HFFc6 (cell line): Measurements from ENCODE around the gene RBMS3. TPM values are rescaled to one million over a fixed set of nuclear protein-coding genes. Genes with fewer than 3 reads are reported as not detected.

Experiments
- DNase-seq: peaks from one replicate; pipeline ENCODE4 v3.0.0-alpha.2; 2018
- H3K27ac Mint-ChIP-seq: 2 replicates; pipeline ENCODE4 v1.8.0; 2020; ENCODE audit warnings: mild to moderate bottlenecking, mixed read lengths
- H3K27me3 Mint-ChIP-seq: 2 replicates; pipeline ENCODE4 v1.8.0; 2021; ENCODE audit warnings: mild to moderate bottlenecking, moderate library complexity, mixed read lengths; ENCODE audit not compliant: insufficient read depth
- H3K36me3 Mint-ChIP-seq: 2 replicates; pipeline ENCODE4 v1.8.0; 2021; ENCODE audit warnings: low read depth, mixed read lengths
- H3K4me1 Mint-ChIP-seq: 2 replicates; pipeline ENCODE4 v1.8.0; 2020; ENCODE audit warnings: low read depth, mixed read lengths
- H3K4me3 Mint-ChIP-seq: 2 replicates; pipeline ENCODE4 v1.8.0; 2020; ENCODE audit warnings: mild to moderate bottlenecking, moderate library complexity, mixed read lengths
- H3K9me3 Mint-ChIP-seq: 2 replicates; pipeline ENCODE4 v1.8.0; 2020; ENCODE audit warnings: mild to moderate bottlenecking, mixed read lengths
- total RNA-seq, 6 experiments: library from RNA; stranded (reverse); fragmentation: NEBNext Ultra II Directional; extraction: Animal tissue kit (Norgen Biotek cat#: 25700); gene quantifications; 2 replicates in 1 of 6; 3 replicates in 5 of 6; pipeline ENCODE4 v1.2.3, GENCODE V29; 2021
- TF ChIP-seq, protein P1 (sequence below): fragments of 200-600 bp; sonication (generic); IDR thresholded peaks from 2 replicates; pipeline ENCODE4 v1.5.0; 2021; ENCODE audit warnings: antibody characterized with exemption, mild to moderate bottlenecking

Gene RBMS3
- total RNA-seq, 6 experiments from 2014 or later, result 22.8 to 46.9 (median 39.4) TPM

DNA sequence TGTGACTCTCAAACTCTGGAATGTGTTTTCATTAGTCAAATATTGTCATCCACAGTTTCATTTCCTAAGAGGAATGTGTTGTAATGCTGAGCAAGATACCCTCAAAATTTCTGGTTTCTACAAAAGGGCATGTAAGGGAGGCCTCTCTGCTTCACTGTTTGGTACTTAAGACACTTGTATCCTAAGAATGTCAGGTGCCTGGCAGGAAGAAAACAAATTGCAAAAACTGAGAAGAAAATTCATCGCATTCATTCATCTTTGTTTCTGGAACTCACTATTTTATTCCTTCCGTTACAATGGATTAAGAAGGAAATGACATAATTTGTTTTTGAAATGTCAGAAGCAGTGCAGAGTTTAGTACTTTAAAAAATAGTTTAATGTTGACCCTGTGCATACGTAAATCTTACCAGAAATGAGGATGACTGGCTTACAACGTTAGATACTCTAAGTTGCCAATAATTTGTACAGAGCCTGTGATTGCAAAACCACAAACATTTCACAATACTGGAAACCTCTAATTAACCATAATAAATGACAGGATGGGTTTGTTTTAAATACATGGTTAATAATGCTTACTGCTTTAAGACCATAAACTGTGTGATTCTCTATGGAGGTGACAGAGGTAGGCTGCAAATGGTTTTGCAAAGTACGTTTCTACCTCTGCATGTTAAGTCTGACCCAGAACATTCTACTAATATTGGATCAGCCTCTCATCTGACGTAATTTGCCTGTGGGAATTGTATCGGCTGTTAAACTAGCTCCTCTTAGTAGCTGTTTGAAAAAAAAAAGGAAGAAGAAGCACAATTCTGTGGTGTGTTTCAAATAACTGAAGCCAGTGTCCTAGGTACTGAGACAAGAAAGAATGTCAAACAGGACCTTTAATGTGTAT is 477.8 kb downstream of the RBMS3 start:
- TF ChIP-seq, protein P1, sequence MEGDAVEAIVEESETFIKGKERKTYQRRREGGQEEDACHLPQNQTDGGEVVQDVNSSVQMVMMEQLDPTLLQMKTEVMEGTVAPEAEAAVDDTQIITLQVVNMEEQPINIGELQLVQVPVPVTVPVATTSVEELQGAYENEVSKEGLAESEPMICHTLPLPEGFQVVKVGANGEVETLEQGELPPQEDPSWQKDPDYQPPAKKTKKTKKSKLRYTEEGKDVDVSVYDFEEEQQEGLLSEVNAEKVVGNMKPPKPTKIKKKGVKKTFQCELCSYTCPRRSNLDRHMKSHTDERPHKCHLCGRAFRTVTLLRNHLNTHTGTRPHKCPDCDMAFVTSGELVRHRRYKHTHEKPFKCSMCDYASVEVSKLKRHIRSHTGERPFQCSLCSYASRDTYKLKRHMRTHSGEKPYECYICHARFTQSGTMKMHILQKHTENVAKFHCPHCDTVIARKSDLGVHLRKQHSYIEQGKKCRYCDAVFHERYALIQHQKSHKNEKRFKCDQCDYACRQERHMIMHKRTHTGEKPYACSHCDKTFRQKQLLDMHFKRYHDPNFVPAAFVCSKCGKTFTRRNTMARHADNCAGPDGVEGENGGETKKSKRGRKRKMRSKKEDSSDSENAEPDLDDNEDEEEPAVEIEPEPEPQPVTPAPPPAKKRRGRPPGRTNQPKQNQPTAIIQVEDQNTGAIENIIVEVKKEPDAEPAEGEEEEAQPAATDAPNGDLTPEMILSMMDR, result no peak
- Mint-ChIP-seq H3K9me3 (no peaks in the 10 kb centered on the region), H3K36me3 (no peaks in the 10 kb centered on the region; the same call in 1 of the 2 replicates), H3K27ac (peak overlapping the region; percentile 83), H3K27me3 (no peaks in the 10 kb centered on the region; the same call in 1 of the 2 replicates), H3K4me1 (peaks cover 76% of the 10 kb centered on the region), H3K4me3 (peak overlapping the region; percentile 29)
- DNase-seq, result peak; percentile 63

DNA sequence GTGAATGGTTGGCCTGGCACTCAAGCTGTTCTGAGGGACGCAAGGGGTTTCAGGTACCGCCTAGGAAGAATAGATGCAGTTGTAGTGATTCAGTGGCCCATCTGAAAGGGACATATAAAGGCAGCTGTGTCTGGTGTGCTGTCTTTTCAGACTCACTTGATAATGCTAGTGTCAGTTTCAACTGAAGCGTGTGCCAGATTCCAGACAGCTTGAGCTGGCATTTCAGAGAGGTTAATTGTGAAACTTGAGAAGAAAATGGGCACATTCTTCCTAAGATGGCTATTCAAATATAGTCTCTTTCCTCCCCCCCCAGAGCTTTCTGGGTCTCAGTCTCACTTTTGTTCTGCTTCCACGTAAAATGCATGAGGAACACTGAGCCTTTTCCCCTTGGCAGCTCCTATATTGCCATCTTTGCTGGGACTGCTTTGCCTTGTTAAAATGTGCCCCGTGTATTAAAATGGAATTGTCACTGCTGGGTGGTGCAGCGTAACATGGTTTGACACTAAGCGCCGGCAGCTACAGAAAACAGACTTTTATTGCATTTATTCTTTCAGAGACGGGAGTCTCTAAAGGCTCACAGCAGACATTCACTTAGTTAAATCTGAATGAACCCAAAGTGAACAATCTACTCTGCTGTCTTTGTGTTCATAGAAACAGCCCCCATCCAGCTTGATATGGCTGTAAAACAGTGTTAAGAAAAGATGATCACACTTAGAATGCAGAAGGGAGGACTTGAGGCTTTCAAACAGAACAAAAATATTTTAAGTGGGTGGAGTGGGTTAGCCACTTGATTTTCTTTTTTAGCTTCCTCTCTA is 478.7 kb downstream of the RBMS3 start:
- TF ChIP-seq, protein P1, result no peak
- Mint-ChIP-seq H3K9me3 (no peaks in the 10 kb centered on the region), H3K36me3 (no peaks in the 10 kb centered on the region; the same call in 1 of the 2 replicates), H3K4me3 (peak overlapping the region; percentile 29), H3K27ac (peak overlapping the region; percentile 83), H3K4me1 (peaks cover 81% of the 10 kb centered on the region), H3K27me3 (no peaks in the 10 kb centered on the region; the same call in 1 of the 2 replicates)
- peak; percentile 11 for DNase-seq

DNA sequence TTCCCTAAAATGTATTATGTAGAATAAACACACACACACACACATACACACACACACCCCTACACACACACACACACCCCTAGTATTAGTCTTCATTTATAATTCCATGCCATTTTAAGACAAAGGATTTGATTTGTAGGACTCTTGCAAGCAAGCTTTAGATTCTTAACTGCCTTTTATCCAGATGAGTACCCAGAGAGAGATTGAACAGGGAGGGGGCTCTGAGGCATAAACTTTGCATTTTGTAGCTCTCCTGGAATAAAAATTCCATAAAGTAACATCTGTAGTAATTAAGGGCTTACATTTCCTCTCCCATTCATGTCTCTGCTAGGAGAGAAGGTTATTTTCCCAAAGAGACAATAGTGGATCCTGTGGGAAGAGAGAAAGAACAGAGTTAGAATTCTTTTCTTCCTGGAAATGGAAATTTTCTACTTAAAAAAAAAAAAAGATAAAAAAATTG is 479.4 kb downstream of the RBMS3 start:
- Mint-ChIP-seq H3K4me1 (peaks cover 79% of the 10 kb centered on the region), H3K4me3 (no peak overlapping the region)

DNA sequence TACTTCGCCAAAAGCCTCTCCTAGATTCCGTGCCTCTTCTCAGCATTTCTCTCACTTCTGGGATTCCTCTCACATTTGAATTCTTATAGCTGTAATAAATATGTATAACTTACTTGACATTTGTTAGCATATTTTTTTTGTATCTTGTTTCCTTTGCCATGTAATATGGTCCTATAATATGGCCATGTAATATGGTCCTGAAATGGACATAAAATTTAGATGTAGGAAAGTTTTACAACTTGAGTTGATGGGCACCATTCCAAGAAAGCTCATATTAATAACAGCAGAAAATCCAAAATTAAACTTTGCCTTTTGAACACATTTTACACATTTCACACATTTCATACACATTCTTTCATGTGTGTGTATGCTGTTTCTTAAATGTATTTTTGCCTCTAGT is 480.6 kb downstream of the RBMS3 start:
- Mint-ChIP-seq H3K36me3 (peaks cover 5% of the 10 kb centered on the region; the same call in 1 of the 2 replicates), H3K27ac (no peak overlapping the region), H3K27me3 (no peaks in the 10 kb centered on the region; the same call in 1 of the 2 replicates), H3K9me3 (no peaks in the 10 kb centered on the region), H3K4me3 (no peak overlapping the region), H3K4me1 (peaks cover 68% of the 10 kb centered on the region)
- no peak for DNase-seq
- TF ChIP-seq, protein P1, result no peak

More for the DNA sequence above, 479.4 kb downstream of the RBMS3 start:
- no peak for DNase-seq
- Mint-ChIP-seq H3K27me3 (no peaks in the 10 kb centered on the region; the same call in 1 of the 2 replicates), H3K9me3 (no peaks in the 10 kb centered on the region), H3K36me3 (no peaks in the 10 kb centered on the region; the same call in 1 of the 2 replicates), H3K27ac (no peak overlapping the region)
- TF ChIP-seq, protein P1, result no peak

DNA sequence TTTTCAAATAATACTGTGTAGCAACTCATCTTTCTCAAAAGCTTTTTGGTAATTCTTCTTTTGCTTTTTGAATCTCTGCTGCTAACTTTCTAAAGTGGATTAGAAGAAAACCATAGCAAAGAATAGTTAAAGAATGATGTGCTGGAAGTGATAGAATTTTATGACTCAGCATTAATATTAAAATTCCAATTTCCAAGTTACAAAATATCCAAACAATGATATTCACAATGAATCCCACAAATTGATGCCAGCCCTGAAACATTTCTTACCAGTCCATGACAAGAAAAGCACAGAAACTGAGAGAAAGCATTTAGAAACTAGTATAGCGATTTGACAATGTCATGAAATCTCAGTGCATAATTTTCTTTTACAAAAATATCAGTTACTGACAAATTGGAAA is 482.2 kb downstream of the RBMS3 start:
- TF ChIP-seq, protein P1, result no peak
- Mint-ChIP-seq H3K27ac (peak overlapping the region; percentile 33; the same call in 1 of the 2 replicates), H3K4me1 (peaks cover 52% of the 10 kb centered on the region), H3K4me3 (no peak overlapping the region), H3K9me3 (no peaks in the 10 kb centered on the region), H3K36me3 (peaks cover 7% of the 10 kb centered on the region; the same call in 1 of the 2 replicates), H3K27me3 (no peaks in the 10 kb centered on the region)
- no peak for DNase-seq
